Midbrain (tissue), 1 donor: ENCODE data around the gene SORL1-AS1.

Source experiments
- DNase-seq: peaks from one replicate; lab custom pipeline; 2025; lab: John Stamatoyannopoulos, UW

SORL1-AS1 gene

GRCh38 chr11:121476379-121477032 lies 23.7 kb upstream of the SORL1-AS1 start:
- DNase-seq, result no peak

- DNase-seq, result no peak
Measured at GRCh38 chr11:121474680-121475079, 21.9 kb upstream of the SORL1-AS1 start.

DNA sequence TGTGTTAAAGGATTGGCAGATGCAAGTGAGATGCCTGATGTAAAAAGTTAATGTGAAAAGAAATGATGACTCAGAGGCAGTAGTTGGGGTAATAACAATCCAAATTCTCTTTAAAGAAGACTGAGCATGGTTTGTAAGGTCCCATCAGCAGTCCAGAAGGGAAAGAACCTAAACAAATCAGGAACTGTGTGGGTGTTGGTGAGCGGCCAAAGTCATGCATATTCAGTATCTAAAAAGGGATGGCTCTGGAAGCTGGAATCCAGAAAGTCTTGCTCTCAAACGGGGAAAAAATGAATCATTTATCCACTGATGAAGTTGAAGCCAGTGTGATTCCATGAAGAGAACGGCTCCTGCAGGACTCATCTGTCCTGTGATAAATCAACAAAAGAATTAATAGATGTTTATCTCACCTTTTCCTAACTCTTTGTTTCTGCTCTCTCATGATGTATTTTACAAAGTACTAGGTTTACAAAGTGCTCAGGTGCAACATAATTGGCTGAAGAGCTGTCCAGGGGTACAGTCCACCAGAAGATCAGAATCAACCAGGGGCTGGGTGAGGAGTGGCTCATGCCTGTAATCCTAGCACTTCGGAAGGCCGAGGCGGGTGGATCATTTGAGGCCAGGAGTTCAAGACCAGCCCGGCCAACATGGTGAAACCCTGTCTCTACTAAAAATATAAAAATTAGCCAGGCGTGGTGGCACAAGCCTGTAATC lies 20.5 kb upstream of the SORL1-AS1 start:
- DNase-seq, result peak; percentile 44

GRCh38 chr11:121472312-121472711 lies 19.5 kb upstream of the SORL1-AS1 start:
- no peak for DNase-seq

DNA sequence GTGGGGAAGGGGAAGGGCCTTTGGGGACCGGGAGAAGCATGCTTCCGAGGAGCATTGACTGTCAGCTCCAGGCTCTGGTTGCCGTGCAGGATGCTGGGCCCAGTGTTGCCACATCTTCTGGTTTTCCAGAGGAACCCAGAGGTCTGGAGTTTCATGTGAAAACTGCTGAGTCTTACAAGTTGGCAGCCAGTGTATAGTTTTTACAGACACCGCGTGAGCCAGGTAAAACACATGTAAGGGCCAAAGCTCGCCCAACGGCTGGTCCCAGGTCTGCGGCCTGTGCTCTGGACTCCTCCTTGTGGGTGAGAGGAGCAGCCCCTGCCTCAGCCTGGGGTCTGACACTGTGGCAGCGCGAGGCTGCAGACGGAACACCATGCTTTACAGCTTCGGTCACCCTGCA lies 18.4 kb upstream of the SORL1-AS1 start:
- DNase-seq, result no peak

DNA sequence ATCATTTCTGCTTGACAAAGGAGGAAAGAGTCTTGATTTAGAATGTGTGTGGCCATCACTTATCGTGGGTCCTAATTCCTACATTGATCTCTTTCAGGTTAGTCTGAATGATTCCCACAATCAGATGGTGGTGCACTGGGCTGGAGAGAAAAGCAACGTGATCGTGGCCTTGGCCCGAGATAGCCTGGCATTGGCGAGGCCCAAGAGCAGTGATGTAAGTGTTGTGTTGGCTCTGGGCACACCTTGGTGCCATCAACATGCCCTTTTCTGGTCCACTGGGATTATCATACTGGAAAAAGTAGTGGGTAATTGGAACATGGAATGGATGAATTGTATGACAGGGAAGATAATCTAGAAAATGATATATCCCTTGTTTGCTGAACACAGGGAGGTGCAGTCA lies 17.1 kb upstream of the SORL1-AS1 start:
- no peak for DNase-seq

GRCh38 chr11:121467965-121468364 lies 15.2 kb upstream of the SORL1-AS1 start:
- DNase-seq, result no peak

- DNase-seq, result no peak
Measured at GRCh38 chr11:121467471-121467870, 14.7 kb upstream of the SORL1-AS1 start.

DNA sequence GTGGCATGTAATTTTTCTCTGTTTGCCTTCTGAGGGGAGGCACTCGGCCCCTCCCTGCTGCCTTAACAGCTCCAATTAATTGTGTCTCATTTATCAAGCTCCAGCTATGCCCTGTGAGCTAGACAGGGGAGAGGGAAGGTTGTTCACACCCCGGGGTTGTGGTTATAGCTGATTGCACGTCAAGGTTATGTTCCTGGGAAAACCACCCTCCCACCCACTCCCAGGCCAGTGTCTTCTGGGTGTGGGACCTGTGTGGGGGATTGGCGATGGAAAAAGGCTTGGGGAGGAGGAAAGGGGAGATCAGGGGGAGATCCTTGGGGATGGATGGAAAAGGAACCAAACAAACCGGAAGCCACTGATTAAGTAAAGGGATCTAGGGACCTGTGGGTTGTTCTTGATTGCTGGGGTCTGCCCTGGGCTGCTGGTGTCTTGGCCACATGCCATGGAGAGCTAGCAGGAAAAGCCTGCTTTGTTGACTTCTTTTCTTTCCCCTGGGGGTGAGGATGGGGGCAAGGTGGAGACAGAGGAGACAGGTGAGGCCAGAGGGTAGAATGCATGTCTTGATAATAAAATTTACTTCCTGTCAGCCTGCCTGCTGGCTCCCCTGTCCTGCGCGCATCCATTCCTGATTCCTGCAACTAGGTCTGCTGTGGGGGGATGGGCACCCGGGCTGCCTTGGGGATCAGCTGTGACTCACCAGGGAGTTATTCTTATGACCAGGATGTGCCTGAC lies 13.5 kb upstream of the SORL1-AS1 start:
- no peak for DNase-seq

GRCh38 chr11:121465709-121466062 lies 12.9 kb upstream of the SORL1-AS1 start:
- no peak for DNase-seq

DNA sequence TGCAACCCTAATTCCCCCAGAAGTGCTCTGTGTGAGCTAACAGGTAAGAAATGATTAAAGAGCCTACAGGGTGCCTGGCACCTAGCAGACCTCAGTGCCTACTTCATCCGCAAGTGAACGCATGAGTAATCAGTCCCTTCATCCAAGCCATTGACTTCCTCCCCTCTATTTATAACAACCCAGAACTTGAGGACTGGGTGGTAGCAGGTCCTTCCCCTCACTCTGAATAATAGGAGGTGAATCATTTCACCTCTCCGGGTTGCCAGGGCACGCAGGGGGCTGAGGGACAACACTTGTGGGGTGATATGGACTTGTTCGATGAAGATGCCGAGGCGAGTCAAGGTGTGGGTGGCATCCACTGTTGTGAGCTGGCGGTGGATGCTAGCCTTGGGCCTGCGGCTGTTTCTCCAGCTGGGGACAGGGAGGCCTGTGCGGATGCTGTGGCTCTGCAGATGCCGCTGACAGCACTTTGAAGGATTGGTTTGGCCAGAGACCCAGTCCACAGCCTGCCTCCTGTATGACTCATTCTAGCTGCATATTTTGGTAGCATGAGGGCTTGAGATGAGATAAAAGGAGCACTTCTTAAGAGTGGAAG lies 11.7 kb upstream of the SORL1-AS1 start:
- DNase-seq, result peak; percentile 39

DNA sequence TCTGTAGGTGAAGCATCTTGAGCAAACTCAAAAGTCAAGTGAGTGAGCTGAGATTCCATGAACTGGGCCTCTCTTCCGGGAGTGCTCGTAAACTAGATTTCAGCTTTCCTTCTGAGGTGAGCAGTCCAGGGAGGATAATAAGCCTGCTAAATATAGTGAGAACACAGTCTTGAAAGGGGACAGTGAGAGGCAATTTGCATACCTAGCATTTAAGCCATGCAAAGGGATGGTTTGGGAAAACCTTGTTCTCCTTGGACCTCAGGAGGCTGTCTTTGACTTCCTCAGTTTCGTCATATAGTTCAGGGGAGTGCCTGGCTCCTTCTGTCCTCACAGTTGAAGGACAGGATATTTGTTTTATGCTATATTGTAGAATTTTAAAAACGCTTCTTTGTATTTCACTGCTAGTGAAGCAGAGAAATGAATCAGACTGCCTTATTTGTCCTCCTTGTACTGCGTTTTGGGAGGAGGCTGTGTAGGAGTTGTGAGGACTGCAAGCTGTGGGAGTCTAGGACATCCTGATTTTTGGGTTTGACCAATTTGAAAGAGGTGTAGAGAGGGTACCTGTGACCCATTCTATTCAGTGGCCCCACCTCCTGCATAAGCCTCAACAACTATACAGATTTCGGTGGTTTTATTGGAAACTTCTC lies 11.0 kb upstream of the SORL1-AS1 start:
- DNase-seq, result no peak

DNA sequence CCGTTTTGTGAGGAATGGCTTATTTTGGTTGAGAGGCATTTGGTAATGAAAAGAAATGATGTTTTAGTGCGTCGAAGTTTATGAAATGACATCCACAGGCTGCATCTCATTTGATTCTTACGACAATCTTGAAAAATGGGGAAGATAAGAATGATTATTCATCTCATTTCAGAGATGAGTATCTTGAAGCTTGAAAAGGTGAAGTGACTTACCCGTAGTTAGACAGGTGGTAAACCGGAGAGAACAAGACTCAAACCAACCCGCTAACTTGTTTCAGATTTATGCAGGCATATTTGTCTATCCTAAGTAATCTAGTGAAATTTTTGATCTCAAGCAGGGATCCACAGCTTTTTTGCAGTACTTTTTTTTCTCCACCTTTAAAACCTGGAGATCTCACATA lies 9.1 kb upstream of the SORL1-AS1 start:
- DNase-seq, result no peak

DNA sequence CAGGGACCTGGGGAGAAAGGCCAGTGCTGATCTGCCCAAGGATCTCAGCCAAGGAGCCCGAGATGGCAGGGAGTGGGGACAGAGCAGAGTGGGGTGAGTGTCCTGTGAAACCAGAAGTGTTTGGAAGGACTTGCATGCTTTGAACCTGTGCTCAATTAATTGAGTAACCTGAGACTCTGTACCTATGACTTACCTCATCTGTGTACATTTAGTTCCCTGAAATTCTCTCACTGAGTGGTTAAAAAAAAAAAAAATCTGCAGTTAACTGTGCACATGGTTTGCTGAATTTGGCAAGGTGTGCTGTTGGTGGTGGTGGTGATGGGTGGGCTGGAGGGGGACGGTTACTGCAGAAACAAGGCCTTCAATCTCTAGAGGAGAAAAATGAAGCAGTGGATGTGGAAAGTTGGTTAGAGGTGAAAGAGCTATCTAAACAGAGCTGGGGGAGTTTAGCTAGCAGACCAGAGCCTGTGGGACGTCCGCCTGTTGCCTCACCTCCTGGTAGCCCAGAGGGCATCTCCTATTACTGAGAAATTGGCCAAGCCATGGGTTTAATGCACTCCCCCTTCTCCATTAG lies 8.3 kb upstream of the SORL1-AS1 start:
- DNase-seq, result no peak

DNA sequence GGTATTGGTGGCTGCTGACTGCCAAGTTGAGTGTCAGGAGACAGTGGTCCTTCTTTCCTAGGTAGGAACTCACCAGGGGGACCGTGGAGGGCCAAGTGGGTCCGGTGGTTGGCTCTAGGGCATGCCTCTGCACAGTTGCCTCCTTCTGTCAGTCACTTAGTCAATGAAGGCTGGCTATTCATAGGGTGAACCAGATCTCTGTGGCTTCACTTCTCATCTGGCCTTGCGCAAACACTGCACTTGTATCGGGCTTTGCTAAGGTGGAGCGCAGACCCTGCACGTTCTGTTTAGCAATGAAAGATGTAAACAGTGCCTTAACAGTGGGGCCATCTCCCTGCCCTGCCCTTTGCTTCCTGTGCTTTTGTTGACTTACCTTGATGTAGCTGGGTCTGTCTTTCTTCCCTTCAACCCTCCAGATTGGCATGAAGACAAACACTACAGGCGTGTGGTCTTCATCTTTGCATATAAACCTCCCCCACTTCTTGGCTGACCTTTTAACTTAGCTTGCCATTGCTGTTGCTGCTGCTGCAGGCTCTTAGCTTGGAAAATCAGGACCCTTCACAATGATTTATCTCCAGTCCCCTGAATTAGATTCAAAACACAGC lies 6.7 kb upstream of the SORL1-AS1 start:
- no peak for DNase-seq

GRCh38 chr11:121458551-121458950 lies 5.8 kb upstream of the SORL1-AS1 start:
- DNase-seq, result no peak

GRCh38 chr11:121456816-121457431 lies 4.2 kb upstream of the SORL1-AS1 start:
- DNase-seq, result no peak

- DNase-seq, result no peak
Measured at GRCh38 chr11:121456151-121456550, 3.4 kb upstream of the SORL1-AS1 start.

DNA sequence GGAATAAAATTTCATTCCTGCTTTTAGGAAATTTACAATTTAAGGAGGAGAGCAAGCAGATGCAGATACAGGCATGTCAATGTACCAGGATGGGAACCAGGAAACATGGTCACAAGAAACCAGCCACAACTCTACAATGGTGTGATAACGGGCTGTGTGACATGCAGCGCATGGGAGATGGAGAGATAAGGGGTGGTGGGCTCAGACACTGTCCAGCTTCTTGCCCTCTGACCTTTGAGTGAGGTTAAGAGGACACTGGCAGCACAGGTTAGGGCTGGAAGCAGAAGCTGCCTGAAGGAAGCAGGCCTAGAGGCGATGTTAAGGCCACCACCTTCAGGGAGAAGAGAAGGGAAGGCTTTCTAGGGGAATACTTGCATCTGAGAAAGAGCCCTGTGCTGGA lies 2.3 kb upstream of the SORL1-AS1 start:
- no peak for DNase-seq

- DNase-seq, result no peak
Measured at GRCh38 chr11:121453589-121454299, 977 bp upstream of the SORL1-AS1 start.
